Neutrophil (primary cell): ENCODE results near the gene CIBAR2.
"Not testable (repeated sequence)": the region's sequence is repeated elsewhere in the genome, so short reads cannot be mapped to it uniquely, and the experiment has no call there.

Experiments used
- H3K27ac ChIP-seq: fragments of 200-600 bp; sonication (generic); 2 replicates; pipeline ENCODE4 v1.5.1; 2016; ENCODE audit warnings: mild to moderate bottlenecking, moderate library complexity
- H3K27me3 ChIP-seq: fragments of 200-600 bp; sonication (generic); 2 replicates; pipeline ENCODE4 v1.6.0; 2016; ENCODE audit warnings: mild to moderate bottlenecking
- H3K36me3 ChIP-seq: fragments of 200-600 bp; sonication (generic); 2 replicates; pipeline ENCODE4 v1.5.1; 2017
- H3K4me1 ChIP-seq, 2 experiments: fragments of 200-600 bp in 1 of 2; sonication (generic) in 1 of 2; 1 replicate in 1 of 2; 2 replicates in 1 of 2; pipeline versions ENCODE4 v1.5.1 to v1.6.1; 2013 to 2016; ENCODE audit warnings: low read depth in 1 of 2, low read length in 1 of 2, mild to moderate bottlenecking in 1 of 2, moderate library complexity in 1 of 2; ENCODE audit not compliant: control insufficient read depth in 1 of 2, insufficient read depth in 1 of 2
- H3K4me3 ChIP-seq, 2 experiments: fragments of 200-600 bp in 1 of 2; sonication (generic) in 1 of 2; 1 replicate in 1 of 2; 2 replicates in 1 of 2; pipeline ENCODE4 v1.5.1; 2013 to 2016; ENCODE audit warnings: low read depth in 1 of 2, low read length in 1 of 2, mild to moderate bottlenecking in 1 of 2, moderate library complexity in 1 of 2
- H3K9me3 ChIP-seq: fragments of 200-600 bp; sonication (generic); 2 replicates; pipeline ENCODE4 v1.5.1; 2016
- TF ChIP-seq, protein P1 (sequence below): fragments of 200-600 bp; sonication (generic); IDR thresholded peaks from 2 replicates; pipeline ENCODE4 v1.5.1; 2016; ENCODE audit warnings: antibody characterized with exemption

CIBAR2 gene

DNA sequence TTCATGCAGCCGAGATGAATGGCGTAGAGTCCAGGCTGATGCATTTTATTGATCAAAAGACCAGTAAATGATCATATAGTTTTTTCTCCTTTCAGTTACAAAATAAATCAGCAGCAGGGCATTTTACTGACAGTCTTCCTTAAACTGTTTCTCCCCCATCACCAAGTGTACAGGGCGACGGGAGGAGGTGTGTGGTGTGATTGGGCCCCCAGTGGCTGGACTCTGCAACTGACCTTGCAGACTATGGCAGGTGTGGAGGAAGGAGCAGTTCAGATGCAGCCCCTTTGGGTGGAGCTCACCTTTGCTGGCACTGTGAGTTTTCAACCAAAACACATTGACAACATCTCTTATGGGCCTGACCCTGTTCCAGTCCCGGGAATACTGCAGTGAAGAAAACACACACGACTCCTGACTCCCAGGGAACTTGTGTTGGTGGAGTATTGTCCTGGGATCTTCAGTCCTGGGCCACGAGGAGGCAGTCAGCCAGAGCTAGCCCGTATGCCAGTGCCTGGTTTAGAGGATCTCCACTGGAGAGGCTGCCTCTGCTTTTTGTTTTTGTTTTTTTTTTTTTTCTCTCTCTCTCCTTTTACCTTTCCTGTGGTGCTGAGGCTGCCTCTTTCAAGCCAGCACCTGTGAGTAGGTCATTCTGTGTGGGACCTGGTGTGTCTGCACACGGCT is 54.9 kb downstream of the CIBAR2 start:
- TF ChIP-seq, protein P1, sequence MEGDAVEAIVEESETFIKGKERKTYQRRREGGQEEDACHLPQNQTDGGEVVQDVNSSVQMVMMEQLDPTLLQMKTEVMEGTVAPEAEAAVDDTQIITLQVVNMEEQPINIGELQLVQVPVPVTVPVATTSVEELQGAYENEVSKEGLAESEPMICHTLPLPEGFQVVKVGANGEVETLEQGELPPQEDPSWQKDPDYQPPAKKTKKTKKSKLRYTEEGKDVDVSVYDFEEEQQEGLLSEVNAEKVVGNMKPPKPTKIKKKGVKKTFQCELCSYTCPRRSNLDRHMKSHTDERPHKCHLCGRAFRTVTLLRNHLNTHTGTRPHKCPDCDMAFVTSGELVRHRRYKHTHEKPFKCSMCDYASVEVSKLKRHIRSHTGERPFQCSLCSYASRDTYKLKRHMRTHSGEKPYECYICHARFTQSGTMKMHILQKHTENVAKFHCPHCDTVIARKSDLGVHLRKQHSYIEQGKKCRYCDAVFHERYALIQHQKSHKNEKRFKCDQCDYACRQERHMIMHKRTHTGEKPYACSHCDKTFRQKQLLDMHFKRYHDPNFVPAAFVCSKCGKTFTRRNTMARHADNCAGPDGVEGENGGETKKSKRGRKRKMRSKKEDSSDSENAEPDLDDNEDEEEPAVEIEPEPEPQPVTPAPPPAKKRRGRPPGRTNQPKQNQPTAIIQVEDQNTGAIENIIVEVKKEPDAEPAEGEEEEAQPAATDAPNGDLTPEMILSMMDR: peak; percentile 20
- H3K4me3 ChIP-seq: no peak overlapping the region
- H3K27ac ChIP-seq: peak overlapping the region; percentile 92
- no peaks in the 10 kb centered on the region for H3K27me3 ChIP-seq
- H3K4me1 ChIP-seq: peaks cover 89 to 98% of the 10 kb centered on the region in 2 experiments
- H3K36me3 ChIP-seq: peaks cover 37% of the 10 kb centered on the region
- H3K9me3 ChIP-seq: no peaks in the 10 kb centered on the region

GRCh38 chr16:85056211-85056748 is 56.0 kb downstream of the CIBAR2 start:
- peak overlapping the region; percentile 41 to 53 for H3K4me3 ChIP-seq

DNA sequence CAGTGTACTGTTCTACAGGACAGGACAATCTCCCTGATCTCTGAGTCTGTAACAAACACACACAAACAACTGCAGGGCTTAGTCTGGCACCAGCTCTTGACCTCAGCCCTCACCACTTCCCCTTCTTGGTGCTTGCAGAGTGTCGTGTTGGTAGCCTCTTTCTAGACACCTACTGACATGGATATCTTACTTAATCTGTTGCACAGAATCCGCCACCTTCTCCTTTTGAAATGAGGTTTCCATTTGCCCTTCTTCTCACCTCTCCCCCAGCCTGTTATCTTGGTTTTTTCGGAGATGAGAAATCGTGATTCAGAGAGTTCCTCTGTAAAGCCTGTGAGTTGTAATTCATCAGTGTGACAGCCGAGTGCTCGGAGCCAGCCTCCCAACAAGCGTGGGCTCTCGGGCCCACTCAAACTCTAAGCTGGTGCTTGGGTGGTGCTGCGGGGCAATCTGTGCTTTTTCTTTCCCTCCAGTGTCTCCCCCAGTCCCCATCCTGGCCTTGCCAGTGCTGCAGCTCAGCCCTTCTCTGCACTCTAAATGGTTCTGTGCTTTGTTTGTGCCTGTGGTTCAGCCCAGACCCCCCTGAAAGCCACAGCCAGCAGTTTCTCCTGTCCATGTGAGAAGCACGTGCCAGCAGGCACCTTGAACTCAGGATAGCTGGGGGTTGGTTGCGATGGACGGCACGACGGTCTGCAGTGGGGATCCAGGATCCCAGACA is 56.6 kb downstream of the CIBAR2 start:
- TF ChIP-seq, protein P1: peak; percentile 22
- H3K9me3 ChIP-seq: no peaks in the 10 kb centered on the region
- peak overlapping the region; percentile 92 for H3K27ac ChIP-seq
- peaks cover 79 to 88% of the 10 kb centered on the region in 2 experiments for H3K4me1 ChIP-seq
- peaks cover 42% of the 10 kb centered on the region for H3K36me3 ChIP-seq
- no peaks in the 10 kb centered on the region for H3K27me3 ChIP-seq
- H3K4me3 ChIP-seq: peak overlapping the region; percentile 41 to 53

More at GRCh38 chr16:85056211-85056748, 56.0 kb downstream of the CIBAR2 start:
- Histone ChIP-seq H3K9me3 (no peaks in the 10 kb centered on the region), H3K27me3 (no peaks in the 10 kb centered on the region), H3K4me1 (peaks cover 83 to 89% of the 10 kb centered on the region in 2 experiments), H3K27ac (peak overlapping the region; percentile 92), H3K36me3 (peaks cover 42% of the 10 kb centered on the region)
- TF ChIP-seq, protein P1: peak; percentile 16

GRCh38 chr16:85054948-85055492 is 57.3 kb downstream of the CIBAR2 start:
- Histone ChIP-seq H3K4me1 (peaks cover 76 to 85% of the 10 kb centered on the region in 2 experiments), H3K27me3 (no peaks in the 10 kb centered on the region), H3K4me3 (peak overlapping the region; percentile 41 to 53), H3K9me3 (no peaks in the 10 kb centered on the region), H3K27ac (peak overlapping the region; percentile 92), H3K36me3 (peaks cover 42% of the 10 kb centered on the region)
- TF ChIP-seq, protein P1: no peak

DNA sequence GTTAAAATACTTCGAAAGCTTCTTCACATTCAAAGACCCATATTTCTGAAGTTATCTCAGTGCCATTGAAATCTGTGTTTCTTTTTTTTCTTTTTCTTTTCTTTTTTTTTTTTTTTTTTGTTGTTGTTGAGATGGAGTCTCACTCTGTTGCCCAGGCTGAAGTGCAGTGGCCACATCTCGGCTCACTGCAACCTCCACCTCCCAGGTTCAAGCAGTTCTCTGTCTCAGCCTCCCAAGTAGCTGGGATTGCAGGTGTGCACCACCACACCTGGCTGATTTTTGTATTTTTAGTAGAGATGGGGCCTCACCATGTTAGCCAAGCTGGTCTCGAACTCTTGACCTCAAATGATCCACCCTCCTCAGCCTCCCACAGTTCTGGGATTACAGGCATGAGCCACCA is 58.0 kb downstream of the CIBAR2 start:
- peaks cover 38% of the 10 kb centered on the region for H3K36me3 ChIP-seq
- peak overlapping the region in 1 of 2 experiments; percentile 53 for H3K4me3 ChIP-seq
- H3K4me1 ChIP-seq: peaks cover 69 to 78% of the 10 kb centered on the region in 2 experiments
- not testable (repeated sequence) for H3K9me3 ChIP-seq, H3K27me3 ChIP-seq
- peak overlapping the region; percentile 92 for H3K27ac ChIP-seq
